ENCODE results near the gene ABCB8. TPM values are rescaled to one million over a fixed set of nuclear protein-coding genes. Genes with fewer than 3 reads are reported as not detected.

Gene ABCB8
- 19.9 TPM for polyA plus RNA-seq (ENCODE audit: insufficient read length)

DNA sequence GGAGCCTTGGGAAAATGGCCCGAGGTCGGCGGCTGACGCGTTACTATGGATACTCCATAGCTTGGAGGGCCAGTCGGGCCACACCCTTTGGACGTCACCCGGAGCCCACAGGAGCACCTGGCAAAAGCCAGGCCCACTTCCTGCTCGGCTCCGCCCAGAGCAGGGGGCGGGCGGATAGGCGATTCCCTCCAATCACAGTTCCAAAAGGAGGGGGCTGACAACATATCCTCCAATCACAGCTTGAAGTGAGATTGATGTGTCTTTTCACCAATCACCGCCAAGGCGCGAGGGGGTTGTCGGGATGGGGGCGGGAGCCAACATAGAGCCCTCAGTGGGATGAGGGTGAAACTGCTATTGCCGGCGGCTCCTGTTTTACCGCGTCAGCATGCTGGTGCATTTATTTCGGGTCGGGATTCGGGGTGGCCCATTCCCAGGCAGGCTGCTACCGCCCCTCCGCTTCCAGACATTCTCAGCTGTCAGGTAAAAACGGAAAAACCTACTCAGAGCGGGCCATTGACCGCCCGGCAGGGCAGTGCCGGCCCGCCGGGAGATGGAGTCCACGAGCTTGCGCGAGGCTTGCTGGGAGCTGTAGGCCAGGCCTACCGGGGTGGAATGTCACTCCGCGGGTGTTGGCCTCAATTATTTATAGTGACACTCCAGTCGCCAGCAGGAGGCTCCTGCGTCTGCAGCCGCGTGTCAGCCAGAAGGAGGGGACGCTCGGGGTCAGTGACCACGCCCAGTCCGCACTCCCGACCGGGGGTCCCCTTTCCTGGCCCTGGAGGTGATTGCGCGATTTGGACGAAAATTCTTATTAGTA is at the start of gene ABCB8:
Gene ABCB8 (plus strand): TSS at position 320 of the 817 bp plus-strand sequence. CDS start 66 bp downstream, at position 386.
- peak; percentile 99 for DNase-seq

DNA sequence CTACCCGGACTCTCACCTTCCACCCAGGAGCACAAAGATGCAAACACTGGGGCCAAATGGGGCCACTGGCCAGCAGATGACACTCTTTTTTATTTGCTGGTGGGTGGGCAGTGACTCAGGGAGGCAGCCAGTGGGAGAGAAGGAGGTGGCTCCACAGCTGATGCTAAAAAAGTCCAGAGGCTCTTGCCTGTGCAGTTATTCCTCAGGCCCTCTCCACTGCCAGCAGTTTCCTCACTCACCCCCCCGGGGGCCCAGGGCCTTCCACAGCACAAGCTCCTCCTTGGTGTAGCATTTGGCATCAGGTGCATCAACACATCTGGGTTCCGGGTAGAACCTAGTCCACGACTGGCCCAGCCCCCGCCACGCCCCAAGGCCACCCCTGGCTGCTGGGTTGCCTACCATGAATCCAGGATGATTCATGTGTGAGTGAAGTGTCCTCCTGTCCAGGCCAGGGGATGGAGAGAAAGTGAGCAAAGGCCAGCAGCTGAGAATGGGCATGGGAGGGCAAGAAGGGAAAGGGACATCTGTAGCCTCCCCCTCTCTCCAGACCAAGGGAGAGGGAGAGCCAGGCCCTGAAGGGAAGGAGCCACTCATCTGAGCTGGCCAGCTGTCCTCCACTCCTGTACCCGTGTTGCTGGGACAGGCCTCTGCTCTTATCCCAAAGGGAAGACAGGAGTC is 48.4 kb upstream of the ABCB8 start:
- peak; percentile 31 for DNase-seq

DNA sequence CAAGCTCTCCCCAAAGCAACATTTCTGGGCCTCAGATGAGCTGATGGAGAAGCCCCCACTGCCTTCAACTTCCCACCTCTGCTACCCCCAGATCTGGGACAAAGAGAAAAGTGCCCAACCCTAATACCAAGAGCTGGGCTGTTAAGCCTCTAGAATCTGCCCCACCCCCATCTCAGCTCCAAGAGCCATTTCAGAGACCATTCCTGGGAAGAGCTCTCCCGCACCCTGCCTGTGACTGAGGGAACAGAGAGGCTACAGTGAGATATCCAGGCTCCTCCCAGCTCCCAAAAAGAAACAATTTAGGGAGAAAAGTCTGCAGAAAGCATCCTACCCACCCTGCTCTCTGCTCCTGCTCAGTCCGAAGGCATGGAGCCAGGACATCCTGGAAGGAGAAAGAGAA is 47.6 kb upstream of the ABCB8 start:
- DNase-seq = no peak

DNA sequence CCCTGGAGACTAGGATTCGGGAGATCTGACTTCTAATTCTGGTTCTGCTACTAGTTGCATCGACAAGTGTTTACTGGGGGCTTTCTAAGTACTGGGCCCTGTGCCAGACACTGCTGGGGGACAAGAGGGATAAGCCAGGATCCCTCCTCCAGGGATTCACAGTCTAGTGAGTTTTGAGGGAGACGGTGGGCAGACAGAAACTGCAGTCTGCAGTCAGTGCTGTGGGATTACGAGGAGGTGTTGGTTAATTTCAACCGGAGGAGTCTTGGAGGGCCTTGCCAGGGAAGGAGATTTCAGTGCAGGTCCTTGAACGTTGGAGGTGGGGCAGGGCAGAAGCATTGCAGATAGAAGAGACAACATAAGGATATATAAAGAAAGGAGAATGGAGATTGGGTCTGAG is 46.6 kb upstream of the ABCB8 start:
- DNase-seq = no peak

DNA sequence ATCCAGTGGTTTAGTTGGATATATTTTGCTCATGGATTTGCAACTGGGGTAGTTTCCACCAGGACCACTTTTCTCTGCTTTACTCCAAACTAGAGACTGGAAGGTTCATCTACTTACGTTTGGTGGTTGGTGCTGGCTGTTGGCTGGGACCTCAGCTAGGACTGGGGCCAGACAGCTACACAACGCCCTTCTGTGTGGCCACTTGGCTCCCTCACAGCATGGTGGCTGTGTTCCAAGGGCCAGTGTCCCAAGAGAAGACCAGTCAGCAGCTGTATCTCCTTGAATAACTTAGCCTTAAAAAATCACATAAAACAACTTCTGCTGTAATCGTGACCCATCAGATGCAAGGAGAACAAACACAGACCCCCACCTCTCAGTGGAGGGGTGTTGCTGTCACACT is 45.9 kb upstream of the ABCB8 start:
- DNase-seq = no peak

DNA sequence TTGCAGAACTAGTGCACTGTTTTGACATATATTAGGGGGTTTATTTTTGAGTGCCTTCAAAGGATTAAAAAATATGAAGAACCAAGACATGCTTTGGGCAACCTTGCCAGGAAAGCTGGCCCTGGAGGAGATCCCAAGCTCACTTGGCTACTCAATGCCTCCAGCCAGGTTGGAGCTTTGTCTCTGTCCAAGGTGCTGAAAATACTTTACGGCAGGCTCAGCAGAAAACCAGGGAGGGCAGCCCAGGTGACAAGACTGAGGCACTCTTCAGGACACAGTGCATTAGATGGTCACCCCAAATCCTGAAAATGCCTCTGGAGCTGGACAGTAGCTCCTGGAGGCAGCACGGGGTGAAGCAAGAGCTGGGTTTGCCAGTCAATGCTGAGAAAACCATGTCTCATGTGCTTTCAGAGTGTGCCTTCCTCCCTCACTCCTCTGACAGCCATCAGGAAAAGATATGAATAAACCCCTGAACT is 44.3 kb upstream of the ABCB8 start:
- DNase-seq = no peak

DNA sequence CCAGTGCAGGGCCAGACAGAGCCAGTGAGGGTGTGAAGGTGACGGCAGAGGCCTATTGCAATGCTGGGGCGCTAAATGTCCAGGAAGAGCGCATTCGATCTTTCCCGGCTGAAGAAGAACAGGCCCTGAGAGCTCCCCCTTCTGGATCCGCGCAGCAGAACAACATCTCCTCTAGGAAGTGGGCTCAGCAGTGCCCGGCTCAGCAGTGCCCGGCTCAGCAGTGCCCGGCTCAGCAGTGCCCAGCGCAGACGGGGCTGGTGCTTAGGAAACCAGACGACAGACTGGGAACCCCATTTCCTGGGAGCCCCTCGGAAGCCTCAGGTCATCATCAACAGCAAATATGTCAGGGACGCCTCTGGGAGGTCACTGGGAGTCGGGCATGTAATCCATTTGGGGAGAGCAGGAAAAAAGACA is 42.1 kb upstream of the ABCB8 start:
- no peak for DNase-seq

DNA sequence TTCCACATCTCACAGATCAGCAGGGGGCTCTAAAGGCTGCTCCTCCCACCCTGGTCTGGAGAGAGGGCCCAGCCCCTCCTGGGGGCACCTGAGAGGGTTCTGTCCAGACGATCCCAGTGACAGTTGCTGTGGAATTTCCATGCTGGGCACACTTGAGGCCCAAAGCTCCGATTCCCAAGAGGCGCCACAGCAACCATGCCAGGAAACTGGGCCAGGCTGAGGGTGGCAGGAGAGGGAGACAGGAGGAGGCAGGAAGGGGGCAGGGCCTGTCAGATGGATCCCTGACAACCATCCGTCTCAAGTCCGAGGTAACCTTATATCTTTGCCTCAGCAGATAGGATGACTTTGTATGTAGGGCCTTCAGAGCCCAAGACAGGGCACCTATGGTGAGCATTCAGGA is 41.7 kb upstream of the ABCB8 start:
- no peak for DNase-seq

DNA sequence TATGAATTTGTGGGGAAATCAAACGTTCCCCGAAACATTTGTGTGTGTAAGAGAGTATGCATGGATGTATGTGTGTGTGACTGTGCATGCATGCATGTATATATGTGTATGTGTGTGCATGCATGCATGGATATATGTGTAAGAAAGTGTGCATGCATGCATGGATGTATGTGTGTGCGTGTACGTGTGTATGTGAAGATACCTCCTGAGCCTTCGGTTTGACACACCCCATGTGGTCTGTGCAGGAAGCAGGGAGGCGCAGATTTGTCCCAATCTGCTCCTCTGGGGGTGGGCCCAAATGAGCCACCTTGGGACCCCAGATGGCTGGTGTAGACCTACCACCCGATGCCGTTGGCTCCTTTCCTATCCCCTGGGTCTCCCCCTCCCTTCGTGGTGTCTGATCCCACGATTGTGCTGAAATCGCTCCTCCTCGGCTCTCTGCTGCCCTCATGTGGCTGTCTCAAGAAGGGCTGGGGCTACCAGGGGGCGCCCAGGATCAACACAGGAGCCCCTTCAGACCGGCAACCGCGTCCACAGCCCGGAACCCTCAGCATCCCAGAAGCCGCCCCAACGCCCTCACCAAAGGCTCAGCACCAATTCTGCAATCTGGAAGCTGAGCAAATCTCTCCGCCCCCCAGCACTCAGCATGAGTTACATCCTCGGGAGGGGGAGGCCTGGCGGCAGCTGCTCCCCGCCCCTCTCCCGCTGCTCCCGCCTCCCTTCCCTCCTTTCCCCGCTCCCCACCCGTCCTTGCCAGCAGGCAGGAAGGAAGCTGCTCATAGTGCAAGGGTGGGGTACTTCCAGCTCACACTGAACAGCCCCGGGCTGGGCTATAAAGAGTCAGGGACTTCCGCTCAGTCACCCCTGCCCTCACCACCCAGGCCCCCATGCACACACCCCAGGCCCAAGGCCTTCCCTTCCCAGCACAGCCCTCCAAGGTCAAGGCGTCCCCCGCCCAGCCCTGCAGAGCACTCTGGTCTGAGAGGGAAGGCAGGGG is 39.7 kb upstream of the ABCB8 start:
- peak; percentile 65 for DNase-seq

DNA sequence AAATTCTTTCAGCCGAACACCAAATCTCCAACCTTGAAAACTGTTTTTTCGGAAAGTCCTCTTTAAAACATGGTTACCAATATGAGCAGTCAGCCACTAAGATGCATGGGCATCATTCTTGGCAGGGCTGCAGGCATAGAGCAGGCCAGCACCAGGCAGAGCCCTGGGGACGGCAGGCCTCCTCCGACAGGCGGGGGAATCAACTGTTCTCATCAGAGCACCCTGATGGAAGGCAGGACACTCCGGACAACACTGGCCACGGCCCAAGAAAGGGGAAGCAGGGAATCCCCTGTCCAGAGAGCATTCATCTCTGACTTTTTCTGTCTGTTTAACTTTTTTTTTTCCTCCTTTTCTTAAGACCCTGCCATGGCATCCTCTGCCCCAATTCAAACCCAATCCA is 38.8 kb upstream of the ABCB8 start:
- no peak for DNase-seq

DNA sequence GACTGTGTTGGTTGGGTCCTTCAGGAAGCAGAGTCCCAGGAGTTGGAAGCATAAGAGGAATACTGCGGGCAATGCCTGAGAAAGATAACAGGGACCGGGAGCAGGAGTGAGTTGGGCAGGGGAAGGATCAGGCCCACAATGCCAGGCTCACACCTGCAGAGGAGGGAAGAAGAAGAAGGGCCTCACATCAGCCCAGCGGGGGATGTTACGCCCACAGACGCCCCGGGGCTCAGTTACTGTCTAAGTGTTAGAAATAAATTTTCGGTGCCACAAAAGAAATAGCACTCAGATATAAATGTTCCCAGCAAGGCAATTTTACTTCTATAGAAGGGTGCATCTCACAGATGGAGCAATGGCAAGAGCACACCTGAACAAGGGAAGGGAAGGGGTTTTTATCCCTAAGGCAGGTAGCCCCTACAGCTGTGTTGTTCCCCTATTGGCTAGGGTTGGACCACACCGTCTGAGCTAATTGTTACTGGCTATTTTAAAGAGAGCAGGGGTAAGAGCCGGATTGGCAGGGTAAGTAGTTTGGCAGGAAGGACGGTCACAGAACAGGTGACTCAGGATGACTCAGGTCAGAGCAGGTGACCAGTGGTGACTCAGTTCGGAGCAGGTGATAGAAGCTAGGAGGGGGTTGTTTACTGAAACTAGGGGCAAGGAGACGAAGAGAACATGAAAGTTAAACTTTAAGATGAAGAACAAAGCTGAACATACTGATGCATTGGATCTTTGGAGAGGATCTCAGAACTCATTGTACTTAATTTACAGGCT is 37.6 kb upstream of the ABCB8 start, which contains the start of gene NOS3:
Gene NOS3 (plus strand): TSS at position 602 of the 771 bp plus-strand sequence. CDS start 2,787 bp downstream, outside the sequence.
- DNase-seq = no peak

DNA sequence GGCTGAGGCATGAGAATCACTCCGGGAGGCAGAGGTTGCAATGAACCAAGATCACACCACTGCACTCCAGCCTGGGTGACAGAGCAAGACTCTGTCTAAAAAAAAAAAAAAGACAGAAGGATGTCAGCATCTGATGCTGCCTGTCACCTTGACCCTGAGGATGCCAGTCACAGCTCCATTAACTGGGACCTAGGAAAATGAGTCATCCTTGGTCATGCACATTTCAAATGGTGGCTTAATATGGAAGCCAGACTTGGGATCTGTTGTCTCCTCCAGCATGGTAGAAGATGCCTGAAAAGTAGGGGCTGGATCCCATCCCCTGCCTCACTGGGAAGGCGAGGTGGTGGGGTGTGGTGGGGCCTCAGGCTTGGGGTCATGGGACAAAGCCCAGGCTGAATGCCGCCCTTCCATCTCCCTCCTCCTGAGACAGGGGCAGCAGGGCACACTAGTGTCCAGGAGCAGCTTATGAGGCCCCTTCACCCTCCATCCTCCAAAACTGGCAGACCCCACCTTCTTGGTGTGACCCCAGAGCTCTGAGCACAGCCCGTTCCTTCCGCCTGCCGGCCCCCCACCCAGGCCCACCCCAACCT is 36.1 kb upstream of the ABCB8 start:
- no peak for DNase-seq

DNA sequence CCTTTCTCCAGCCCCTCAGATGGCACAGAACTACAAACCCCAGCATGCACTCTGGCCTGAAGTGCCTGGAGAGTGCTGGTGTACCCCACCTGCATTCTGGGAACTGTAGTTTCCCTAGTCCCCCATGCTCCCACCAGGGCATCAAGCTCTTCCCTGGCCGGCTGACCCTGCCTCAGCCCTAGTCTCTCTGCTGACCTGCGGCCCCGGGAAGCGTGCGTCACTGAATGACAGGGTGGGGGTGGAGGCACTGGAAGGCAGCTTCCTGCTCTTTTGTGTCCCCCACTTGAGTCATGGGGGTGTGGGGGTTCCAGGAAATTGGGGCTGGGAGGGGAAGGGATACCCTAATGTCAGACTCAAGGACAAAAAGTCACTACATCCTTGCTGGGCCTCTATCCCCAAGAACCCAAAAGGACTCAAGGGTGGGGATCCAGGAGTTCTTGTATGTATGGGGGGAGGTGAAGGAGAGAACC is 35.4 kb upstream of the ABCB8 start:
- no peak for DNase-seq

DNA sequence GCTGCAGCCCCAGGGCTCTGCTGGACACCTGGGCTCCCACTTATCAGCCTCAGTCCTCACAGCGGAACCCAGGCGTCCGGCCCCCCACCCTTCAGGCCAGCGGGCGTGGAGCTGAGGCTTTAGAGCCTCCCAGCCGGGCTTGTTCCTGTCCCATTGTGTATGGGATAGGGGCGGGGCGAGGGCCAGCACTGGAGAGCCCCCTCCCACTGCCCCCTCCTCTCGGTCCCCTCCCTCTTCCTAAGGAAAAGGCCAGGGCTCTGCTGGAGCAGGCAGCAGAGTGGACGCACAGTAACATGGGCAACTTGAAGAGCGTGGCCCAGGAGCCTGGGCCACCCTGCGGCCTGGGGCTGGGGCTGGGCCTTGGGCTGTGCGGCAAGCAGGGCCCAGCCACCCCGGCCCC is 34.7 kb upstream of the ABCB8 start:
- DNase-seq = no peak

DNA sequence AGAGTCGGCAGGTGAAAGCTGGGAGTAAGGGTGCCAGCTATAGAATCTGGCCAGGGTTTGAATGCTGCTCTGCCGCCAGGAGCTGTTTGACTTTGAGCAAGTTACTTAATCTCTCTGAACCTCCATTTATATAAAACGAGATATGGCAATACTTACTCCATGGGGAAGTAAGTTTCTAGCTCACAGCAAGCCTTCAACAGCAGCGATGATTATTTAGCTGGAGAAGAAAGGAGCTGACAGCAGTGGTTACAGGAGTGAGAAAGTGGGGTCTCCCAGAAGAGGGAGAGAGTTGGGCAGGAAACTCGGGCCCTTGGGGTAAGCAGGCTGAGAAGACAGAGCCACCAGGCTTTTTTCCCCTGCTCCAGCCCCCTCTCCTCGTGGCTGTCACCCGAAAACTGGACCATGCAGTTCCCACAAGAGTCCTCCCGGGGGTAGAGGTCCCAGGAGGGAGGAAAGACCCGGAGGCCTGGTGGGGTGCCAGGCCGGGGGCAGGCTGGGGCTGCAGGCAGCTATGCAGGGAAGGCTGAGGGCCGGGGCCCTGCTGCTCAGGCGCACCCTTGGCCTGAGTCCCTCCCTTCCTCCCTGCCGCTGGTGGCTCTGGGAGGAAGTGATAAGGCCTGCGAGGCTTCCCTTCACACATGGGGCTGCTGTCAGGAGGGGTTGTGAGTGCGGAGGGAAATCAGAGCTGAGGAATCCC is 34.0 kb upstream of the ABCB8 start:
- no peak for DNase-seq

DNA sequence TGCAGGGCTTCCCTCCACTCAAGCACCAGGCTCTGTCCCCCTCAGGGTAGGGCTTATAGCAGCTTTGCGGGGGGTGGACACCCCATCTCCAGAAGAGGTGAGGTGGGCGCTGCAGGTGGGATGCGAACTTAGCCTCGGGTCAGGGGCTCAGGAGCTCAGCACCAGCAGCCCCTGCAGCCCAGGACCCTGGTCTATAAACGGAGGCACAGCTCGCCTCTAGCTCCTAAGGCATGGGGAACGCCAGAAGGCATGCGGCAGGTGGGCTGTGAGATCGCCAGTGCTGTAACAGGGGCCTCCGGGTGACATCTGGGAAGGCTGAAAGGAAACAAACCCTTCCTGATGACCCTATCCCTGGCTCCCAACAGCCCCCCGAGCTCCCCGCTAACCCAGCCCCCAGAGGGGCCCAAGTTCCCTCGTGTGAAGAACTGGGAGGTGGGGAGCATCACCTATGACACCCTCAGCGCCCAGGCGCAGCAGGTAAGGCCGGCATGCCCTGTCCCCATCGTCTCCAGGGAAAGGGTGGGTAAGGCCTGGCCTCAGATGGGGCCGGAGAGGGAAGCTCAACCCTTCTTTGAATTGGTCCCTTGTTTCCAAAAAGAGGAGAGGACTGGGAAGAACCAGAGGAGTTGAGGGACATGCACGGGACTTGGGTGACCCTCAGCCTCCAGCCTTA is 33.3 kb upstream of the ABCB8 start:
- no peak for DNase-seq

DNA sequence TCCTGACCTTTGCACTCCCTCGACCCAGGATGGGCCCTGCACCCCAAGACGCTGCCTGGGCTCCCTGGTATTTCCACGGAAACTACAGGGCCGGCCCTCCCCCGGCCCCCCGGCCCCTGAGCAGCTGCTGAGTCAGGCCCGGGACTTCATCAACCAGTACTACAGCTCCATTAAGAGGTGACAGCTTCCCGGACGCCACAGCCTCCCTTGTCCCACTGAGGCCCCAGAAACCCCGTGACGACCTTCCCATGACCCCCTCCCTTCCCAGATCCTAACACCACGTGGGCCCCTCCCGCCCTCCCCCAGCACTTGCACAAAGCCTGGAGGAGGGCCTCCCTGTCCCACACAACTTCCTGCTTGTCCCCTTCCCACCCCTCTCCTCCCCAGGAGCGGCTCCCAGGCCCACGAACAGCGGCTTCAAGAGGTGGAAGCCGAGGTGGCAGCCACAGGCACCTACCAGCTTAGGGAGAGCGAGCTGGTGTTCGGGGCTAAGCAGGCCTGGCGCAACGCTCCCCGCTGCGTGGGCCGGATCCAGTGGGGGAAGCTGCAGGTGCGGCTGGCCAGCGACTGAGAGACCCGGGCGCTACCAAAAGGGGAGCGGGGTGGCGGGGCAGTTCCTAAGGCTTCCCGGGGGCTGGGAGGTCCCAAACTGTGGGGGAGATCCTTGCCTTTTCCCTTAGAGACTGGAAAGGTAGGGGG is 31.7 kb upstream of the ABCB8 start:
- DNase-seq = no peak

DNA sequence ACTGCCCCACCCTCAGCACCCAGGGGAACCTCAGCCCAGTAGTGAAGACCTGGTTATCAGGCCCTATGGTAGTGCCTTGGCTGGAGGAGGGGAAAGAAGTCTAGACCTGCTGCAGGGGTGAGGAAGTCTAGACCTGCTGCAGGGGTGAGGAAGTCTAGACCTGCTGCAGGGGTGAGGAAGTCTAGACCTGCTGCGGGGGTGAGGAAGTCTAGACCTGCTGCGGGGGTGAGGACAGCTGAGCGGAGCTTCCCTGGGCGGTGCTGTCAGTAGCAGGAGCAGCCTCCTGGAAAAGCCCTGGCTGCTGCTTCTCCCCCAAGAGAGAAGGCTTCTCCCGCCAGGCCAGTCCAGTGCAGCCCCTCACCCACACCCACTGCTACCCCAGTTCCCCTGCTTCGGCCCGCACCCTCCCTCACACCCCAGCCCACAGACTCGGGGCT is 31.2 kb upstream of the ABCB8 start:
- DNase-seq = no peak

DNA sequence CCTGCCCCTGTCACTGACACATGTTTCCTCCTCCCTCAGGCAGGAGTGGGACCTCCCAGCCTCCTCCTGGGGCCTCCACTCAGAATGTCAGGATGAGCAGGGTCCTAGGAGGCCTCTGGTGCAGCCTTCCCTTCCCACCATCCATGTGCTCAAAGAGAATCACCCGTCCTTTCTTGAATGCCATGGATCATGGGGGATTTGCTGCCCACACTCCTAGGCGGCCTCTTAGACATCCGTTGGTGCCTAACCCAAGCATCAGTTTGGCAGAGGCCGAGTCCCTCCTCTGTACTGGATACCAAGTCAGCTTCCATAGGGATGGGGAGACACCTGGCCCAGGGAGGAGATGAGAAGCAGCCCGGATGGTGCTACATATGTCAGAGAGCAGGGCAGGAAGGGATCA is 30.4 kb upstream of the ABCB8 start:
- DNase-seq = no peak

Data from hindlimb muscle (tissue), 1 donor.